DMS 273 (cell line): ENCODE data around the gene NCBP2.

Source experiments
- DNase-seq: peaks from one replicate; lab custom pipeline; 2025; ENCODE audit not compliant: unreplicated experiment; lab: John Stamatoyannopoulos, UW

NCBP2 gene

GRCh38 chr3:196941729-196942225 is 551 bp downstream of the NCBP2 start:
- peak; percentile 94 for DNase-seq

DNA sequence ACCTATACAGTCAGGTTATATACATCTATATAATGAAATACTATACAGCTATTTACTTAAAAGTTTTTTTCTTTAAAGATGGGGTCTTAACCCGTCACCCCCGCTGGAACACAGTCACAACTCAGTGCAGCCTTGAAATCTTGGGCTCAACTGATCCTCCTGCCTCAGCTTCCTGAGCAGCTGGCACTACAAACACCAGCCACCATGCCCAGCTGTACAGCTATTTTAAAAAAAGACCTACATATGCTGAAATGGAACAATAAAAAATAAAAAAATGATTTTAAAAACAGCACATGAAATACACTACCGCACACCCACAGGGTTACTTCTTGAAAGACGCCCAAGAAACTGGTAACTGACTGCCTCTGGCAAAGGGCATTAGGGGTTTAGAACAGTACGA is 3.8 kb downstream of the NCBP2 start:
- DNase-seq: peak; percentile 42

DNA sequence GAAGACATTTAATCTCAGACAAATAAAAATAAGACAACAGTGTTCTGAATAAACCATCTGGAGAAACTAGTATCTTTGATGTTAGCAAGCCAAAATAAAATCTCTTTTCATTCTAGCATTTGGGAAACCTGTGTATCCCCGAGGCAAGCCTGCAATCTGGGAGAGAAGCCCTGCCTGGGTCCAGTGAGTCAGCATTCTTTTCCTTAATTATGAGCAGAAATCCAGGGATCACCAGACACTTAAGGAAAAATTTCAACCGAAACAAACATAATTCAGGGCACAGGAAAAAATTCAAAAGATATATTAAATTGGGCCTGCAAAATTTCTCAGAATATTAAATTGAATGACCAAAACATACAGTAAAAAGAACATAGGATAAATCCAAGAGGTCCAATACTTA is 4.2 kb downstream of the NCBP2 start:
- no peak for DNase-seq

DNA sequence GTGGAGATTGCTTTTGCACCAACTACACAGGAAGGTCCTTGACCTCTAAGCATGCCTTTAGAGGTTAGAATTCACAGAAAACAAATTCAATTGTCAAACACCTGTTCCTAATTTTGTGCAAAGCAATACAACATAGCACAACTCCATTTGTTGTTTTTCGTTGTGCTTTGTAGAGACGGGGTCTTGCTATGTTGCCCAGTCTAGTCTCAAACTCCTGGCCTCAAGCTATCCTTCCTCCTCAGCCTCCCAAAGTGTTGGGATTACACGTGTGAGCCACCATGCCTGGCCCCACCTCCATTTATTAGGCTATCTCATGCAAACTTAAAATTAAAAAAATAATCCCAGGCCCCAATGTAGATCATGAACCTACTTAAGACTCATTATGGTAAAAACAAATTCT is 6.0 kb downstream of the NCBP2 start:
- DNase-seq: no peak

- DNase-seq: no peak
These were observed 9.7 kb downstream of the NCBP2 start for GRCh38 chr3:196932600-196932999.

DNA sequence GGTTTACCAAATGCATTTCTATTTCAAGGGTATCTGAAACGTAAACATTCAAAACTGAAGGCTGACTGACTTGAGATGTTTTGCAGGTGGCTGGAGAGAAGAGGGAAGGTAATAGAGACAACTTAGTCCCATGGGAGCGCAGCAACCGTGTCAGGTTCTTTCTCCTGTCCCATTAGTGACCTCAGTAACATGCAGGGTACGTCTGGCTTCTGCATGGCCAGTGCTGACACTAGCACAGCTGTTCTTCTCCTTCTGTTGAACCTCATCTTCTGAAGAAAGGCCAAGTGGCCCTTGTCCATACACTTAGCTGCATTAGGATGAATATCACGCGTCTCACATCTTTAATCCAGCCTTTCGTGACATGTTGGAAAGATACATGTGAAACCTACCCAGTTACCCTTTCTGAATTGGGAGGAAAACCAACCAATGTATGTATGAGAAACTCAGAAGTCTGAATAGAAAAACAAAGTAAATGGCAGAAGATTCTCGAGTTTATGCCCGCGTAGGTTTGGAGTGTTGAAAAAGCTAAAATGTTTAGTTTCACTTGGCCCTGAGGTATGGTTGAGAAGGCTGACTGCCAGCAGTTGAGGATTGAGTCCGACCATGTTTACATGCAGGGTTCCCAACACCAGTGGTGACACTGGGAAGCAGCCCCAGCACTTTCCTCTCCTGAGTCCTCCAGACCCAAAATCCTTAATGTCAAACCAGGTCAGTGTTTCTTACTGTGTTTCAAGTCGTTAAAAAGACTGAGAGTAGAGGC is 10.3 kb downstream of the NCBP2 start:
- DNase-seq: no peak

GRCh38 chr3:196931157-196931556 is 11.2 kb downstream of the NCBP2 start:
- no peak for DNase-seq

DNA sequence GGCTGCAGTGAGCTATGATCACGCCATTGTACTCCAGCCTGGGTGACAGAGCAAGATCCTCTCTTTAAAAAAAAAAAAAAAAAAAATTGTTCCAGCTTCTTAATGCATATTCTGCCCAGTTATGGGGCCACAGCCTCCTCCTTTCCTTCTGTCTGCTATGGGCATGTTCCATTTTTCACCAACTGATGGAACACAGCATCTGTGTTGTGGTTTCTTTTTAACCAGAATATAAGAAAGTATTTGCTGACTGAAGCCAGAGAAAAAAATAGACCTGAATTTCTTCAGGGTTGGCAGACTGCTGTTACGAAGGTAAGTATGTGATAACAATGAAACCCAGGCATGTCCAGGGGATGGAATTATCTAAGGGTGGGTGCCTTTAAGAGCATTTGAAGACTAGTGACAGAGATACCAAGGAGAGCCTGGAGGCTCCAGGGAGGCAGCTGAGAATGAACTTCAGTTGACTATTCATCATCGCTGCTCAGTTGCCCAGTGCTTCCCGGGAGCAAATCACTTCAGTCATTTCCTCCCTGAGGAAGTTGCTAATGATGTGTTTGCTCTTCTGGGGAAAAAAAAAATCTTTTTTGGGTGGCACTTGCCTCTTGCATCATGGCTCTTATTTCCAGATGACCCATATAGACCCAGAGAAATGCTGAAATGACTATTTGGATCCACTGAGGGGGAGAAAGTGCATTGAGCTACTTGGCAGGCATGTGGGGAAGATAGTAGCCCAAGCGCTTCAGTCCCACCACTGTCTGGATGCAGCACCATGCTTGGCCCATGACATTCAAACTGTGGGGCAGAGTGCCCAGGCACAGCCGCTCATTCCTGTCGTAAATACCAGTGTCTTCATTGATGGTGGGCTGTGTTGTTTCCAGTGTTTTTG is 14.5 kb downstream of the NCBP2 start:
- DNase-seq: no peak

DNA sequence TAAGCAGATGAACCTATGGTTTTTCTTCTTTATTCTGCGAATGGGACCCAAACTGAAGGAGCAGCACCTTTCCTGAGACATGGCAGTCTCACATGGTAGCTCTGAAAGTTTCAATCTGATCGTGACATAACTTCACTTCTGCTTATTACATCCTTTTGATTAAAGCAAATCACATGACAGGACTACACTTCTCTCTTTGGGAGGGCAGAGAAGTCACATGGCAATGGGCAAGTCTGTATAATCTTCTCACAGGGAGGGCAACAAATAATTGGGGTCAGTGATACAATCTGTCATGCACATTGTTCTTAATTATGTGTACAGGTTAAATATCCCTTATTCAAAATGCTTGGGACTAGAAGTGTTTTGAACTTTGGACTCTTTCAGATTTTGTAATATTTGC is 21.6 kb downstream of the NCBP2 start:
- DNase-seq: no peak

GRCh38 chr3:196918968-196919367 is 23.4 kb downstream of the NCBP2 start:
- DNase-seq: no peak

GRCh38 chr3:196916995-196917394 is 25.3 kb downstream of the NCBP2 start:
- DNase-seq: no peak

DNA sequence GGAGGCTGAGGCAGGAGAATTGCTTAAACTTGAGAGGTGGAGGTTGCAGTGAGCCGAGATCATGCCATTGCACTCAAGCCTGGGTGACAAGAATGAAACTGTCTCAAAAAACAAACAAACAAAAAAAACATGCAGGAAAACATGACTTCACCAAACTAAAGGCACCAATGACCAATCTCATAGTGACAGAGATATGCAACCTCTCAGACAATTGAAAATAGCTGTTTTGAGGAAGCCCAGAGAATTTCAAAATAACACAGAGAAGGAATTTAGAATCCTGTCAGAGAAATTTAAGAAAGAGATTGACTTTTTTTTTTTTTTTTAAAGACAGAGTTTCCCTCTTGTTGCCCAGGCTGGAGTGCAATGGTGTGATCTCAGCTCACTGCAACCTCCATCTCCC is 26.1 kb downstream of the NCBP2 start:
- no peak for DNase-seq

DNA sequence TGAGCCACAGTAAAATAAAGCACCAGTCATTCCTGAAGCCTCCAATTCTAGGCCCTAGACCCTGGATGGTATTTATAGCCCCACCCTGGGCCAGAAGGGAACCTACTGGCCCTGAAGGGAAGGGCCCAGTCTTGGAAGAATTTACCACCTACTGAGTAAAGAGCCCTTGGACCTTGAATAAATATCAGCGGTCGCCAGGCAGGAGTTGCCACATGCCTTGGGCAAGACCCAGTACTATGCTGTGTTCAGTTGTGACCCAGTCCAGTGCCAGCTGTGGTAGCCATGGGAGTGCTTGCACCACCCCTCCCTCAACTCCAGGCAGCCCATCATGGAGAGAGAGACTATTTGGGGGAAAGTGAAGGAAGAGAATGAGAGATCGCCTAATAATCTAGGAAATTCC is 27.0 kb downstream of the NCBP2 start:
- DNase-seq: no peak

DNA sequence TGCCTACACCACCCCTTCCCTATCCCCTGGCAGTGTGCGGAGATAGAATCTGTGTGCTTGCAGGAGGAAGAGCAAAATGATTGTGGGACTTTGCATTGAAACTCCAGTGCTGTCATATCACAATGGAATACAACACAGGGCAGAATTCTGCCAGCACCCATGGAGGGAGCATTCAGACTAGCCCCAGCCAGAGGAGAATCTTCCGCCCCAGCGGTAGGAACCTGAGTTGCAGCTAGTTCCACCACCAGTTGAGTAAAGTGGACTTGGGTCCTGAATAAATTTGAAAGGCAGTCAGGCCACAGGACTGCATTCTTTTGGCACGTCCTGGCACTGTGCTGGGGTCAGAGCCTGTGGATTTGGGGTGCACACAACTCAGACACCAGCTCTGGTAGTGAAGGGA is 27.5 kb downstream of the NCBP2 start:
- DNase-seq: no peak

DNA sequence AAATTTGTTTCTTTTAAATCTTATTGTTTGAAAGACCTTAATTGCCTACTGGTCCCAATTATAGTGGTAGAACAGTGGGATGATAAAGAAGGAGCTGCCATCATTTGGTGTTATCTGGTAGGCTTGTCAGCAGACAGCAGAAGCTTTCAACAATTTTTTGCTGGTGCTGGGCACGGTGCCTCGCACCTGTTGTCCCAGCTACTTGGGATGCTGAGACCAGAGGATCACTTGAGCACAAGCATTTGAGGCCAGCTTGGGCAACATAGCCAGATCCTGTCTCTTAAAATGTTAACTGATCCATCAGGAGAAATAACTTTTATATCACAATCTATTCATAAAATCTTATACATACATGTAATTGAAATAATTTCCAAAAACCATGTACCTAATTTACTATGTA is 38.6 kb downstream of the NCBP2 start:
- no peak for DNase-seq

DNA sequence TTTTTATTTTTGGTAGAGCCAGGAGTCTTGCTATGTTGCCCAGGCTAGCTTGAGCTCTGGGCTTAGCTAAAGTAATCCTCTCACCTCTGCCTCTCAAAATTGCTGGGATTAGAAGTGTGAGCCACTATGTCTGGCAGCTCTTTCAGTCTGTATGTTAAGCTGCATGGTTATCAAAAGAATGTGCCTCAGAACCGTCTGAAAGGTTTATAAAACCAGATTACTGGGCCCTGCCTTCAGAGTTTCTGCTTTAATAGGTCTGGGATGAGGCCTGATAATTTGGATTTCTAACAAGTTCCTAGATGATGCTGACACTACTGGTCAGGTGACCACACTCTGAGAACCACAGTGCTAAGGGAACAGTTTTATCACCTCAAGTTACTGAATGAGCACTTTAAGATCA is 40.0 kb downstream of the NCBP2 start:
- DNase-seq: no peak

GRCh38 chr3:196901768-196902167 is 40.6 kb downstream of the NCBP2 start:
- DNase-seq: no peak

GRCh38 chr3:196896229-196896628 is 46.1 kb downstream of the NCBP2 start:
- DNase-seq: no peak

- no peak for DNase-seq
These were observed 47.6 kb downstream of the NCBP2 start for GRCh38 chr3:196894557-196895295.

DNA sequence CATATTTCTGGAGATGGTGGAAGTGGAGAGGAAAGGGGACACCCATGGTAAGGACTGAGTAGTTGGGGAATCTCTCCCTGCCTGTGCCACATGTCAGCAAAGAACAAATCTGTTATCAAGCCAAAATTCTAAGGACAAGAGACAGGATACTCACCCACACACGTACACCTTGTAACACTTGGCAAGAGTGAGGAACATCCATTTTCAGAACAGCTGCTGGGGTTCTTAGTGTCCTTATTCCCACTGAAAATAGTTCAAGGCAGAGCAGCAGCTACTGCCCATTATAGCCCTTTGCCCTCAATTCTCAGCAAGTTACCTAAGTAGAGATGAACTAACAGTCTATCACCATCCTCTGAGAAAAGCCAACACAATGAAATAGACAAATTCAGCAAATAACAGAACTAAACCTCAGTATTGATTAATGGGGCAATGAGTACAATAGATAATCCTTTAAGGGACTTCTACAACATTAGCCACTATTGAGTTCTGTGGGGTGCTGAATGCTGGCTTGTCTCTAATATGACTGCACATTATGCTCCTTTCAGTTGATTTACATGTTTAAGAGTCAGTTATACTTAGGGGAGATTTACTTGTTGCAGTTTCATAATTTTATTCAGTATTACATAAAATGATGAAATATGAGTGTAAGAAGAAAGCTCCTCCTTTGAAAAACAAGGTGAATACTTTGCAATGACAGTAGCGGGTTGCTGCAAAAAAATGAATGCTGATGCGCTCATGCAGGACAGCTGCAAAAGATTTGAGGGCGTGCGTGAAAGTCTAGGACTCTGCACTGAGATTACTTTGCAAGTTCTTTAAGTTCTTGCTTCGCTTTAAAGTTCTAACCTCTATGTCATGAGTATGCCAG is 52.3 kb downstream of the NCBP2 start:
- DNase-seq: no peak

- no peak for DNase-seq
These were observed 56.2 kb downstream of the NCBP2 start for GRCh38 chr3:196886144-196886543.
